ENCODE results near the gene ITGA1. TPM values are rescaled to one million over a fixed set of nuclear protein-coding genes. Genes with fewer than 3 reads are reported as not detected.

Gene ITGA1
- total and polyA plus RNA-seq, 2 donors (not counting 1 experiment from before 2014, with no cell fraction given), result 12.6 to 115 TPM

GRCh38 chr5:52796031-52796430 is 8.3 kb downstream of the ITGA1 start:
- Histone ChIP-seq H3K79me2 (ENCODE audit: control insufficient read depth, insufficient read depth, low read length) (peaks cover 55% of the 10 kb centered on the region), H3K9me3 (ENCODE audit: control insufficient read depth, insufficient read depth, low read depth, low read length) (no peaks in the 10 kb centered on the region), H3K4me1 (ENCODE audit: control insufficient read depth, extremely low read depth, insufficient read depth, low read length) (peaks cover 11% of the 10 kb centered on the region), H3K27me3 (ENCODE audit: control insufficient read depth, insufficient read depth, low read length) (no peaks in the 10 kb centered on the region), H3K27ac (ENCODE audit: insufficient read depth, low read length) (no peak overlapping the region), H4K20me1 (ENCODE audit: control insufficient read depth, extremely low read depth, insufficient read depth, low read length) (no peaks in the 10 kb centered on the region), H3K36me3 (ENCODE audit: control insufficient read depth, insufficient read depth, low read length) (peaks cover 2% of the 10 kb centered on the region), H3K4me2 (ENCODE audit: extremely low read depth, insufficient read depth, low read length) (no peak overlapping the region), H2AFZ (ENCODE audit: low read length) (no peak overlapping the region), H3K4me3 (replicated peaks in 1 of 4; ENCODE audit: control extremely low read depth in 1 of 4, insufficient read depth in 1 of 4, low read depth in 3 of 4, low read length in 4 of 4) (no peak overlapping the region), H3K9ac (ENCODE audit: insufficient read depth, low read length) (no peak overlapping the region)
- TF ChIP-seq CTCF (conservative IDR thresholded peaks at IDR 0.05 in 1 of 2, IDR thresholded peaks at IDR 0.05 in 1 of 2; ENCODE audit: low read depth in 1 of 2, low read length in 2 of 2) (no peak), EZH2 (IDR thresholded peaks at IDR 0.05; ENCODE audit: low read length, missing control alignments) (no peak)
- DNase-seq (ENCODE audit: low read depth in 2 of 2), result no peak

GRCh38 chr5:52796516-52797103 is 8.9 kb downstream of the ITGA1 start:
- Histone ChIP-seq H2AFZ (ENCODE audit: low read length) (no peak overlapping the region), H3K79me2 (ENCODE audit: control insufficient read depth, insufficient read depth, low read length) (peaks cover 56% of the 10 kb centered on the region), H3K4me3 (replicated peaks in 1 of 4; ENCODE audit: control extremely low read depth in 1 of 4, insufficient read depth in 1 of 4, low read depth in 3 of 4, low read length in 4 of 4) (no peak overlapping the region), H3K27ac (ENCODE audit: insufficient read depth, low read length) (no peak overlapping the region), H4K20me1 (ENCODE audit: control insufficient read depth, extremely low read depth, insufficient read depth, low read length) (no peaks in the 10 kb centered on the region), H3K27me3 (ENCODE audit: control insufficient read depth, insufficient read depth, low read length) (no peaks in the 10 kb centered on the region), H3K9ac (ENCODE audit: insufficient read depth, low read length) (no peak overlapping the region), H3K9me3 (ENCODE audit: control insufficient read depth, insufficient read depth, low read depth, low read length) (no peaks in the 10 kb centered on the region), H3K36me3 (ENCODE audit: control insufficient read depth, insufficient read depth, low read length) (no peaks in the 10 kb centered on the region), H3K4me2 (ENCODE audit: extremely low read depth, insufficient read depth, low read length) (no peak overlapping the region), H3K4me1 (ENCODE audit: control insufficient read depth, extremely low read depth, insufficient read depth, low read length) (peaks cover 10% of the 10 kb centered on the region)
- TF ChIP-seq CTCF (conservative IDR thresholded peaks at IDR 0.05 in 1 of 2, IDR thresholded peaks at IDR 0.05 in 1 of 2; ENCODE audit: low read depth in 1 of 2, low read length in 2 of 2) (no peak), EZH2 (IDR thresholded peaks at IDR 0.05; ENCODE audit: low read length, missing control alignments) (no peak)
- no peak for DNase-seq (ENCODE audit: low read depth in 2 of 2)

GRCh38 chr5:52798938-52799337 is 11.2 kb downstream of the ITGA1 start:
- no peaks in the 10 kb centered on the region for H4K20me1 ChIP-seq (ENCODE audit: control insufficient read depth, extremely low read depth, insufficient read depth, low read length)
- no peaks in the 10 kb centered on the region for H3K27me3 ChIP-seq (ENCODE audit: control insufficient read depth, insufficient read depth, low read length)
- no peaks in the 10 kb centered on the region for H3K9me3 ChIP-seq (ENCODE audit: control insufficient read depth, insufficient read depth, low read depth, low read length)
- H2AFZ ChIP-seq (ENCODE audit: low read length), result peak overlapping the region; percentile 9
- peak overlapping the region; percentile 97 for H3K4me2 ChIP-seq (ENCODE audit: extremely low read depth, insufficient read depth, low read length)
- no peaks in the 10 kb centered on the region for H3K36me3 ChIP-seq (ENCODE audit: control insufficient read depth, insufficient read depth, low read length)
- no peak for TF ChIP-seq CTCF (conservative IDR thresholded peaks at IDR 0.05 in 1 of 2, IDR thresholded peaks at IDR 0.05 in 1 of 2; ENCODE audit: low read depth in 1 of 2, low read length in 2 of 2)
- no peak for TF ChIP-seq EZH2 (IDR thresholded peaks at IDR 0.05; ENCODE audit: low read length, missing control alignments)
- no peak for DNase-seq (ENCODE audit: low read depth in 2 of 2)
- peaks cover 10% of the 10 kb centered on the region for H3K4me1 ChIP-seq (ENCODE audit: control insufficient read depth, extremely low read depth, insufficient read depth, low read length)
- H3K9ac ChIP-seq (ENCODE audit: insufficient read depth, low read length), result peak overlapping the region; percentile 61
- peak overlapping the region; percentile 72 to 96 (median 86) for H3K4me3 ChIP-seq (replicated peaks in 1 of 4; ENCODE audit: control extremely low read depth in 1 of 4, insufficient read depth in 1 of 4, low read depth in 3 of 4, low read length in 4 of 4)
- H3K79me2 ChIP-seq (ENCODE audit: control insufficient read depth, insufficient read depth, low read length), result peaks cover 66% of the 10 kb centered on the region
- H3K27ac ChIP-seq (ENCODE audit: insufficient read depth, low read length), result peak overlapping the region; percentile 99
